HepG2 (cell line): ENCODE results near the gene CLN6. TPM values are rescaled to one million over a fixed set of nuclear protein-coding genes. Genes with fewer than 3 reads are reported as not detected.

ENCODE experiments used
- AHDC1 ChIP-seq: sonication (generic); formaldehyde crosslinking; IDR thresholded peaks from 2 replicates; pipeline ENCODE4 v1.5.1; 2020; ENCODE audit warnings: mild to moderate bottlenecking, missing genetic modification reagents, borderline replicate concordance
- ARNT ChIP-seq: fragments of 450-650 bp; IDR thresholded peaks from 2 replicates; pipeline ENCODE4 v1.6.1; 2017
- CENPT ChIP-seq: sonication (generic); formaldehyde crosslinking; IDR thresholded peaks from 2 replicates; pipeline ENCODE4 v1.8.0; 2022; ENCODE audit warnings: low read depth, mild to moderate bottlenecking, moderate library complexity, missing genetic modification reagents
- HMGXB4 ChIP-seq, 2 experiments: sonication (generic) in 1 of 2; formaldehyde crosslinking in 1 of 2; IDR thresholded peaks; 2 replicates each; pipeline versions ENCODE4 v1.4.0 to v1.6.1; 2018 to 2020; ENCODE audit warnings: missing genetic modification reagents in 2 of 2, borderline replicate concordance in 1 of 2, low read depth in 1 of 2, mild to moderate bottlenecking in 1 of 2, missing biosample characterization in 1 of 2
- HNF1A ChIP-seq, 2 experiments: sonication (generic) in 1 of 2; formaldehyde crosslinking in 1 of 2; IDR thresholded peaks; 2 replicates each; pipeline versions ENCODE4 v1.4.0 to v1.6.1; 2016 to 2020; ENCODE audit warnings: borderline replicate concordance in 1 of 2, low read depth in 1 of 2, mild to moderate bottlenecking in 1 of 2, missing genetic modification reagents in 1 of 2
- MBD4 ChIP-seq: IDR thresholded peaks from 2 replicates; pipeline ENCODE4 v1.6.1; 2012; ENCODE audit warnings: low read length, inconsistent platforms, borderline replicate concordance
- ZBTB33 ChIP-seq: sonication (generic); formaldehyde crosslinking; IDR thresholded peaks from 2 replicates; pipeline ENCODE4 v1.4.0; 2020; ENCODE audit warnings: missing genetic modification reagents
- ZNF251 ChIP-seq: sonication (generic); formaldehyde crosslinking; IDR thresholded peaks from 2 replicates; pipeline ENCODE4 v1.9.0; 2021; ENCODE audit warnings: mild to moderate bottlenecking, missing genetic modification reagents
- ZNF773 ChIP-seq: sonication (generic); formaldehyde crosslinking; IDR thresholded peaks from 2 replicates; pipeline ENCODE4 v1.4.0; 2020; ENCODE audit warnings: missing genetic modification reagents, borderline replicate concordance
- ZNF777 ChIP-seq: sonication (generic); formaldehyde crosslinking; IDR thresholded peaks from 2 replicates; pipeline ENCODE4 v1.4.0; 2020; ENCODE audit warnings: missing genetic modification reagents
- polyA plus RNA-seq, 8 experiments: library from polyadenylated mRNA; depleted of rRNA in 3 of 8; stranded (reverse) in 7 of 8; unstranded in 1 of 8; fragments of >200 nt; fragmentation: Illumina TruSeq in 4 of 8; extraction: Trizol in 4 of 8; gene quantifications; 2 replicates each; pipeline versions ENCODE4 v1.2.1 to v1.2.3, GENCODE V29; 2011 to 2016; ENCODE audit warnings: low read depth in 4 of 8, missing spikeins in 1 of 8, mixed read lengths in 1 of 8; ENCODE audit not compliant: insufficient read depth in 1 of 8
- total RNA-seq, 5 experiments: library from RNA; depleted of rRNA; stranded (reverse); fragments of >200 nt; fragmentation: Illumina TruSeq; extraction: Trizol; gene quantifications; 2 replicates each; pipeline ENCODE4 v1.2.3, GENCODE V29; 2016; ENCODE audit warnings: low read depth in 1 of 5

Gene CLN6
- total and polyA plus RNA-seq, 2 of the 13 experiments (the other 11 are each of a cell fraction or from before 2014, with no cell fraction given), result 24.9 to 27.1 TPM

GRCh38 chr15:68256675-68257450 is 27.3 kb upstream of the CLN6 start (continued):
- TF ChIP-seq AHDC1 (CRISPR knock-in tag) (no peak), ARNT (no peak), CENPT (CRISPR knock-in tag) (no peak), HNF1A (IDR thresholded peaks at IDR 0.05; ENCODE audit: low read depth) (no peak), HNF1A (CRISPR knock-in tag; IDR thresholded peaks at IDR 0.05; ENCODE audit: borderline replicate concordance) (no peak), ZNF773 (CRISPR knock-in tag) (no peak), HMGXB4 (CRISPR knock-in tag; IDR thresholded peaks at IDR 0.05; ENCODE audit: borderline replicate concordance in 1 of 2, low read depth in 1 of 2) (peak in 1 of 2 experiments; percentile 37; a peak in 2 of 4 replicates), ZNF777 (CRISPR knock-in tag) (peak; percentile 50; the same call in 1 of the 2 replicates), ZNF251 (CRISPR knock-in tag) (no peak), ZBTB33 (CRISPR knock-in tag) (peak; percentile 34; the same call in 1 of the 2 replicates), MBD4 (no peak)
